A673 (cell line): Measurements from ENCODE around the gene PRICKLE1. TPM values are rescaled to one million over a fixed set of nuclear protein-coding genes. Genes with fewer than 3 reads are reported as not detected.

ENCODE experiments used
- BruUV-seq: library from RNA; stranded (reverse); fragments of 400-500 nt; replicated peaks from 2 replicates; lab custom pipeline; 2021; lab: Mats Ljungman, UMichigan
- CTCF ChIA-PET: fragments of 300-600 bp; sonication (Branson Sonifier 250); formaldehyde crosslinking; loops from one replicate; lab custom pipeline; 2022; ENCODE audit warnings: antibody characterized with exemption; lab: Charles Lee
- POLR2A ChIA-PET: fragments of 300-600 bp; sonication (Branson Sonifier 250); formaldehyde crosslinking; loops from one replicate; lab custom pipeline; 2022; ENCODE audit warnings: antibody characterized with exemption; ENCODE audit not compliant: low non-redundant PET; lab: Charles Lee
- DNase-seq: peaks from one replicate; pipeline ENCODE4 v3.0.0-alpha.2; 2015; ENCODE audit warnings: low spot score
- H3K27ac ChIP-seq: fragments of 200-600 bp; sonication (generic); 2 replicates; pipeline ENCODE4 v1.5.1; 2016; ENCODE audit warnings: mixed run types, low read depth, mild to moderate bottlenecking, mixed read lengths, antibody characterized with exemption, low read length; ENCODE audit not compliant: poor library complexity, severe bottlenecking
- H3K27me3 ChIP-seq: fragments of 200-600 bp; sonication (generic); replicated peaks from 2 replicates; pipeline ENCODE4 v1.6.1; 2017; ENCODE audit warnings: mixed run types, low read depth, mild to moderate bottlenecking, mixed read lengths, antibody characterized with exemption, low read length; ENCODE audit not compliant: insufficient read depth, poor library complexity
- H3K36me3 ChIP-seq: fragments of 200-600 bp; sonication (generic); 2 replicates; pipeline ENCODE4 v1.6.1; 2016; ENCODE audit warnings: mixed run types, mild to moderate bottlenecking, mixed read lengths, antibody characterized with exemption, low read length; ENCODE audit not compliant: insufficient read depth, poor library complexity, severe bottlenecking
- H3K4me1 ChIP-seq: fragments of 200-600 bp; sonication (generic); 2 replicates; pipeline ENCODE4 v1.6.1; 2017; ENCODE audit warnings: mixed run types, mild to moderate bottlenecking, mixed read lengths, antibody characterized with exemption, low read length; ENCODE audit not compliant: insufficient read depth, poor library complexity, severe bottlenecking
- H3K4me3 ChIP-seq: fragments of 200-600 bp; sonication (generic); 2 replicates; pipeline ENCODE4 v1.5.1; 2016; ENCODE audit warnings: low read depth, mixed run types, mild to moderate bottlenecking, mixed read lengths, low read length; ENCODE audit not compliant: poor library complexity, severe bottlenecking
- H3K9me3 ChIP-seq: fragments of 200-600 bp; sonication (generic); 2 replicates; pipeline ENCODE4 v1.6.1; 2016; ENCODE audit warnings: mixed run types, low read depth, mild to moderate bottlenecking, mixed read lengths, antibody characterized with exemption, low read length; ENCODE audit not compliant: poor library complexity, severe bottlenecking
- EZH2 ChIP-seq: fragments of 200-600 bp; sonication (generic); IDR thresholded peaks from 2 replicates; pipeline ENCODE4 v1.6.1; 2017; ENCODE audit warnings: borderline replicate concordance, low read depth, mild to moderate bottlenecking, mixed read lengths, antibody characterized with exemption, low read length; ENCODE audit not compliant: poor library complexity, severe bottlenecking
- intact Hi-C: fragments of 100-400 bp; cut with micrococcal nuclease; formaldehyde crosslinking; loops from one replicate; pipeline ENCODE4 v1.10.0; 2022; ENCODE audit not compliant: unreplicated experiment
- total RNA-seq: library from RNA; stranded (reverse); gene quantifications from 2 replicates; pipeline ENCODE4 v1.2.3, GENCODE V29; 2021
- TF ChIP-seq, protein P1 (sequence below): fragments of 300-800, 200-600 bp; sonication (generic); conservative IDR thresholded peaks from 2 replicates; pipeline ENCODE4 v1.5.1; 2017; ENCODE audit warnings: low read depth, mild to moderate bottlenecking, antibody characterized with exemption, low read length, moderate library complexity, mixed read lengths

PRICKLE1 gene
- total RNA-seq, 1 experiment from 2014 or later, result 1.1 TPM

- no peak for DNase-seq
- Histone ChIP-seq H3K4me1 (no peaks in the 10 kb centered on the region), H3K27me3 (no peaks in the 10 kb centered on the region), H3K36me3 (no peaks in the 10 kb centered on the region), H3K9me3 (no peaks in the 10 kb centered on the region), H3K27ac (no peak overlapping the region), H3K4me3 (no peak overlapping the region)
- no TSS peak for BruUV-seq
- intact Hi-C loops, result no loop called here
- TF ChIP-seq EZH2, result no peak
- TF ChIP-seq, protein P1, sequence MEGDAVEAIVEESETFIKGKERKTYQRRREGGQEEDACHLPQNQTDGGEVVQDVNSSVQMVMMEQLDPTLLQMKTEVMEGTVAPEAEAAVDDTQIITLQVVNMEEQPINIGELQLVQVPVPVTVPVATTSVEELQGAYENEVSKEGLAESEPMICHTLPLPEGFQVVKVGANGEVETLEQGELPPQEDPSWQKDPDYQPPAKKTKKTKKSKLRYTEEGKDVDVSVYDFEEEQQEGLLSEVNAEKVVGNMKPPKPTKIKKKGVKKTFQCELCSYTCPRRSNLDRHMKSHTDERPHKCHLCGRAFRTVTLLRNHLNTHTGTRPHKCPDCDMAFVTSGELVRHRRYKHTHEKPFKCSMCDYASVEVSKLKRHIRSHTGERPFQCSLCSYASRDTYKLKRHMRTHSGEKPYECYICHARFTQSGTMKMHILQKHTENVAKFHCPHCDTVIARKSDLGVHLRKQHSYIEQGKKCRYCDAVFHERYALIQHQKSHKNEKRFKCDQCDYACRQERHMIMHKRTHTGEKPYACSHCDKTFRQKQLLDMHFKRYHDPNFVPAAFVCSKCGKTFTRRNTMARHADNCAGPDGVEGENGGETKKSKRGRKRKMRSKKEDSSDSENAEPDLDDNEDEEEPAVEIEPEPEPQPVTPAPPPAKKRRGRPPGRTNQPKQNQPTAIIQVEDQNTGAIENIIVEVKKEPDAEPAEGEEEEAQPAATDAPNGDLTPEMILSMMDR, result no peak
- ChIA-PET CTCF (no interaction called here), POLR2A (no interaction called here)
Observed at GRCh38 chr12:42576374-42576773, 13.2 kb downstream of the PRICKLE1 start.

- BruUV-seq, result no TSS peak
- Histone ChIP-seq H3K27ac (no peak overlapping the region), H3K36me3 (no peaks in the 10 kb centered on the region), H3K4me3 (no peak overlapping the region), H3K4me1 (no peaks in the 10 kb centered on the region), H3K27me3 (no peaks in the 10 kb centered on the region), H3K9me3 (no peaks in the 10 kb centered on the region)
- intact Hi-C loops, result no loop called here
- POLR2A ChIA-PET, result no interaction called here
- no peak for TF ChIP-seq EZH2
- TF ChIP-seq, protein P1, result no peak
- CTCF ChIA-PET, result no interaction called here
- no peak for DNase-seq
Observed at GRCh38 chr12:42575717-42576116, 13.8 kb downstream of the PRICKLE1 start.

DNA sequence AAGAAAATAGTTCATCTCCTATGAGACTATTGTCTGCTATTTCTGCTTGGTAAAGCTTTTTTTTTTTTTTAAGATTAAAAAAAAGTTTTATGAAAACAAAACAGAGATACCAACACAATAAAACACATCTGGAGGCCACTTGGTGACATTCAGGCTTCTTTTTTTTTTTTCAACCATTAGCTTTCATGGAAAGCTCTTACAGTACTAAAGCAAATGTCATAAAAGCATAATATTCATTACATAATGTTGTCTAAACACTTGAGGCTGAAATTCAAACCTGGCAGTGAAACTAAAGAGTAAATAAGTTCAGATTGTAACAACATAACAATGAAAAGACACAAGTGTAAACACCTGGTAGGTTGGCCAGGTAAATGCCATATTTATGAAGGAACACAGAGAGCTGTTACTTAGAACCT, 14.7 kb downstream of the PRICKLE1 start:
- no peak for TF ChIP-seq EZH2
- TF ChIP-seq, protein P1, result no peak
- Histone ChIP-seq H3K4me1 (no peaks in the 10 kb centered on the region), H3K9me3 (no peaks in the 10 kb centered on the region), H3K4me3 (no peak overlapping the region), H3K36me3 (no peaks in the 10 kb centered on the region), H3K27ac (no peak overlapping the region), H3K27me3 (no peaks in the 10 kb centered on the region)
- intact Hi-C loops, result no loop called here
- ChIA-PET POLR2A (interaction anchor here (0.7 kb wide), 1 partner anchor 1154 kb away, joined by 6 read pairs; no protein-coding TSS in a partner anchor), CTCF (no interaction called here)
- DNase-seq, result no peak
- no TSS peak for BruUV-seq
